T-cell (primary cell): ENCODE data around the gene ZBTB25. TPM values are rescaled to one million over a fixed set of nuclear protein-coding genes. Genes with fewer than 3 reads are reported as not detected.

Source experiments
- ATAC-seq, 4 experiments: fragments of 200-7000 bp in 3 of 4; fragments of 150-1000 bp in 1 of 4; cut with Tn5 transposase; replicated peaks in 1 of 4; 1 replicate in 3 of 4; 2 replicates in 1 of 4; pipeline ENCODE4 v1.10.0; 2021; ENCODE audit warnings: moderate library complexity in 3 of 4, mild to moderate bottlenecking in 2 of 4, moderate number of reproducible peaks in 1 of 4
- CTCF ChIA-PET, 2 donors: fragments of 300-600 bp; sonication (Branson Sonifier 250); formaldehyde crosslinking; loops; one replicate each; lab custom pipeline; 2022; ENCODE audit warnings: antibody characterized with exemption in 2 of 2; lab: Charles Lee
- POLR2A ChIA-PET, 2 donors: fragments of 300-600 bp; sonication (Branson Sonifier 250); formaldehyde crosslinking; loops; one replicate each; lab custom pipeline; 2022; ENCODE audit warnings: antibody characterized with exemption in 2 of 2; lab: Charles Lee
- DNase-seq, 35 experiments: peaks; one replicate each; pipeline versions ENCODE4 v3.0.0 to v3.0.0-alpha.2; 2013 to 2023
- H3K27ac ChIP-seq: one replicate; pipeline ENCODE4 v1.5.1; 2013; ENCODE audit warnings: low read length
- H3K27me3 ChIP-seq, 2 experiments: replicated peaks in 1 of 2; 1 replicate in 1 of 2; 2 replicates in 1 of 2; pipeline versions ENCODE4 v1.6.1 to v1.7.0; 2013; ENCODE audit warnings: low read length in 1 of 2, mixed read lengths in 1 of 2; ENCODE audit not compliant: control insufficient read depth in 2 of 2, insufficient read depth in 2 of 2; ENCODE audit errors: extremely low read depth in 1 of 2
- H3K36me3 ChIP-seq, 2 donors: 1 replicate in 1 of 2; 2 replicates in 1 of 2; pipeline versions ENCODE4 v1.6.1 to v1.7.0; 2013; ENCODE audit warnings: low read length in 1 of 2; ENCODE audit not compliant: control insufficient read depth in 2 of 2, insufficient read depth in 1 of 2; ENCODE audit errors: extremely low read depth in 1 of 2
- H3K4me1 ChIP-seq, 2 experiments: 1 replicate in 1 of 2; 2 replicates in 1 of 2; pipeline versions ENCODE4 v1.6.1 to v1.7.0; 2013; ENCODE audit warnings: low read length in 2 of 2, mixed read lengths in 1 of 2; ENCODE audit not compliant: insufficient read depth in 2 of 2, control insufficient read depth in 1 of 2; ENCODE audit errors: extremely low read depth in 1 of 2
- H3K4me3 ChIP-seq, 2 donors: 1 replicate in 1 of 2; 2 replicates in 1 of 2; pipeline versions ENCODE4 v1.5.1 to v1.7.0; 2013; ENCODE audit warnings: mild to moderate bottlenecking in 2 of 2, low read length in 1 of 2, moderate library complexity in 1 of 2; ENCODE audit not compliant: control insufficient read depth in 1 of 2; ENCODE audit errors: extremely low read depth in 1 of 2
- H3K9me3 ChIP-seq: 2 replicates; pipeline ENCODE4 v1.7.0; 2013
- H3K27ac Mint-ChIP-seq, 2 donors: one replicate each; pipeline ENCODE4 v1.8.0; 2020 to 2021; ENCODE audit warnings: mild to moderate bottlenecking in 2 of 2, mixed read lengths in 2 of 2
- H3K27me3 Mint-ChIP-seq, 2 donors: one replicate each; pipeline ENCODE4 v1.8.0; 2021 to 2022; ENCODE audit warnings: mixed read lengths in 2 of 2
- H3K36me3 Mint-ChIP-seq: one replicate; pipeline ENCODE4 v1.8.0; 2021; ENCODE audit warnings: mixed read lengths
- H3K4me1 Mint-ChIP-seq, 3 donors: one replicate each; pipeline ENCODE4 v1.8.0; 2020 to 2022; ENCODE audit warnings: mixed read lengths in 3 of 3, mild to moderate bottlenecking in 1 of 3
- H3K4me3 Mint-ChIP-seq, 3 donors: one replicate each; pipeline ENCODE4 v1.8.0; 2020 to 2022; ENCODE audit warnings: mild to moderate bottlenecking in 3 of 3, mixed read lengths in 3 of 3, moderate library complexity in 3 of 3
- H3K9me3 Mint-ChIP-seq, 3 donors: one replicate each; pipeline ENCODE4 v1.8.0; 2020 to 2022; ENCODE audit warnings: mixed read lengths in 3 of 3
- WGBS: methylation state at CpG from one replicate; pipeline ENCODE4 v1.1.5; 2013; ENCODE audit warnings: missing lambda C conversion rate; ENCODE audit not compliant: insufficient coverage; 5-methylcytosine and 5-hydroxymethylcytosine counted together
- total RNA-seq, 35 experiments: library from RNA in 6 of 35; stranded (reverse) in 6 of 35; fragments of 120-200 nt in 1 of 35; gene quantifications; one replicate each; pipeline versions ENCODE4 v1.2.1 to v1.2.4 and lab custom pipeline; 2013 to 2026

ZBTB25 gene
- total RNA-seq, 5 donors from 2014 or later (not counting 1 experiment from before 2014, with no cell fraction given) = 48.0 to 71.9 (median 51.2) TPM

- peaks cover 4% of the 10 kb centered on the region for H3K36me3 Mint-ChIP-seq
Measured at GRCh38 chr14:64536488-64537245, 33.0 kb upstream of the ZBTB25 start.

GRCh38 chr14:64531567-64531966 lies 27.9 kb upstream of the ZBTB25 start:
- Mint-ChIP-seq H3K27me3 (no peaks in the 10 kb centered on the region), H3K9me3 (no peaks in the 10 kb centered on the region), H3K4me3 (no peak overlapping the region), H3K4me1 (peaks cover 3 to 8% (median 5%) of the 10 kb centered on the region in 3 donors), H3K27ac (no peak overlapping the region), H3K36me3 (peaks cover 4% of the 10 kb centered on the region)
- POLR2A ChIA-PET = interaction anchor here in 1 of 2 donors (0.6 kb wide), 1 partner anchor 77 kb away, joined by 4 read pairs; no protein-coding TSS in a partner anchor
- Histone ChIP-seq H3K36me3 (peaks cover 0 to 4% of the 10 kb centered on the region in 2 donors), H3K4me1 (no peaks in the 10 kb centered on the region), H3K27ac (no peak overlapping the region), H3K4me3 (no peak overlapping the region), H3K9me3 (no peaks in the 10 kb centered on the region), H3K27me3 (no peaks in the 10 kb centered on the region)
- CTCF ChIA-PET = no interaction called here
- WGBS = 100% methylated on average over 2 of the region's 2 CpGs
- ATAC-seq = no peak
- no peak for DNase-seq

More at GRCh38 chr14:64536488-64537245, 33.0 kb upstream of the ZBTB25 start:
- POLR2A ChIA-PET = no interaction called here
- DNase-seq = no peak
- CTCF ChIA-PET = interaction anchor here (0.5 to 1.0 kb wide), 3 partner anchors 9 to 37 kb away, joined by 3 to 6 read pairs (median 4); no protein-coding TSS in a partner anchor
- ATAC-seq = no peak
- Histone ChIP-seq H3K27me3 (peaks cover 0 to 13% of the 10 kb centered on the region in 2 experiments), H3K36me3 (no peaks in the 10 kb centered on the region), H3K4me3 (no peak overlapping the region), H3K4me1 (peaks cover 4 to 31% of the 10 kb centered on the region in 2 experiments), H3K27ac (no peak overlapping the region), H3K9me3 (no peaks in the 10 kb centered on the region)
- H3K27ac Mint-ChIP-seq = no peak overlapping the region
- H3K27me3 Mint-ChIP-seq = peaks cover 0 to 8% of the 10 kb centered on the region in 2 donors
- H3K9me3 Mint-ChIP-seq = no peaks in the 10 kb centered on the region
- 95% methylated on average over 3 of the region's 4 CpGs for WGBS
- H3K4me3 Mint-ChIP-seq = no peak overlapping the region
- peaks cover 16 to 31% (median 24%) of the 10 kb centered on the region in 3 donors for H3K4me1 Mint-ChIP-seq

- no peak for DNase-seq
- Mint-ChIP-seq H3K9me3 (no peaks in the 10 kb centered on the region), H3K27ac (no peak overlapping the region), H3K4me3 (no peak overlapping the region), H3K36me3 (peaks cover 19% of the 10 kb centered on the region), H3K4me1 (peaks cover 10 to 13% (median 13%) of the 10 kb centered on the region in 3 donors), H3K27me3 (no peaks in the 10 kb centered on the region)
- ATAC-seq = no peak
- Histone ChIP-seq H3K27me3 (no peaks in the 10 kb centered on the region), H3K4me3 (no peak overlapping the region), H3K27ac (no peak overlapping the region), H3K9me3 (no peaks in the 10 kb centered on the region), H3K36me3 (peaks cover 0 to 29% of the 10 kb centered on the region in 2 donors), H3K4me1 (no peaks in the 10 kb centered on the region)
- ChIA-PET POLR2A (no interaction called here), CTCF (no interaction called here)
- WGBS = no CpG with 5 or more reads among the region's 2 CpGs
Measured at GRCh38 chr14:64525354-64525753, 21.7 kb upstream of the ZBTB25 start.

GRCh38 chr14:64522591-64523355 lies 19.1 kb upstream of the ZBTB25 start:
- Mint-ChIP-seq H3K4me1 (peaks cover 17 to 24% (median 20%) of the 10 kb centered on the region in 3 donors), H3K4me3 (no peak overlapping the region), H3K27ac (no peak overlapping the region), H3K27me3 (no peaks in the 10 kb centered on the region), H3K9me3 (no peaks in the 10 kb centered on the region), H3K36me3 (peaks cover 16% of the 10 kb centered on the region)
- ChIA-PET CTCF (interaction anchor here in 1 of 2 donors (1.2 kb wide), 1 partner anchor 93 kb away, joined by 5 read pairs; no protein-coding TSS in a partner anchor), POLR2A (interaction anchor here in 1 of 2 donors (0.7 kb wide), 1 partner anchor 12 kb away, joined by 3 read pairs; no protein-coding TSS in a partner anchor)
- Histone ChIP-seq H3K27ac (no peak overlapping the region), H3K4me1 (peaks cover 4 to 7% of the 10 kb centered on the region in 2 experiments), H3K27me3 (no peaks in the 10 kb centered on the region), H3K36me3 (peaks cover 0 to 25% of the 10 kb centered on the region in 2 donors), H3K4me3 (no peak overlapping the region), H3K9me3 (no peaks in the 10 kb centered on the region)
- ATAC-seq (no peak), DNase-seq (no peak)
- 93% methylated on average over 2 of the region's 9 CpGs for WGBS

- peaks cover 6 to 11% of the 10 kb centered on the region in 2 experiments for H3K4me1 ChIP-seq
- no peaks in the 10 kb centered on the region for H3K9me3 ChIP-seq
- POLR2A ChIA-PET = interaction anchor here (0.6 to 1.1 kb wide), 5 partner anchors 12 to 958 kb away, joined by 3 to 10 read pairs (median 3); no protein-coding TSS in a partner anchor
- no peaks in the 10 kb centered on the region for H3K9me3 Mint-ChIP-seq
- H3K27ac ChIP-seq = no peak overlapping the region
- no peaks in the 10 kb centered on the region for H3K27me3 ChIP-seq
- H3K27me3 Mint-ChIP-seq = no peaks in the 10 kb centered on the region
- DNase-seq (no peak), ATAC-seq (no peak)
- H3K4me3 ChIP-seq = no peak overlapping the region
- no peak overlapping the region for H3K4me3 Mint-ChIP-seq
- peaks cover 0 to 23% of the 10 kb centered on the region in 2 donors for H3K36me3 ChIP-seq
- WGBS = no CpG with 5 or more reads among the region's 4 CpGs
- peaks cover 26 to 39% (median 35%) of the 10 kb centered on the region in 3 donors for H3K4me1 Mint-ChIP-seq
- H3K27ac Mint-ChIP-seq = no peak overlapping the region
- CTCF ChIA-PET = interaction anchor here (0.7 to 1.2 kb wide), 5 partner anchors 10 to 91 kb away, joined by 3 to 6 read pairs (median 5); partner anchors contain the start of gene ZBTB25 (in 1 of the 2)
- H3K36me3 Mint-ChIP-seq = peaks cover 9% of the 10 kb centered on the region
Measured at GRCh38 chr14:64520699-64521098, 17.1 kb upstream of the ZBTB25 start.

GRCh38 chr14:64518229-64518628 lies 14.6 kb upstream of the ZBTB25 start:
- DNase-seq = no peak
- no peak for ATAC-seq
- peaks cover 0 to 18% of the 10 kb centered on the region in 2 donors for H3K36me3 ChIP-seq
- H3K36me3 Mint-ChIP-seq = peaks cover 3% of the 10 kb centered on the region
- H3K9me3 ChIP-seq = no peaks in the 10 kb centered on the region
- no peak overlapping the region for H3K27ac Mint-ChIP-seq
- no peak overlapping the region for H3K27ac ChIP-seq
- no peak overlapping the region for H3K4me3 ChIP-seq
- no CpG with 5 or more reads among the region's 4 CpGs for WGBS
- ChIA-PET POLR2A (interaction anchor here (0.5 to 0.8 kb wide), 4 partner anchors 16 to 27 kb away, joined by 3 to 5 read pairs (median 4); no protein-coding TSS in a partner anchor), CTCF (interaction anchor here in 1 of 2 donors (1.6 kb wide), 1 partner anchor 8 kb away, joined by 8 read pairs; no protein-coding TSS in a partner anchor)
- H3K27me3 Mint-ChIP-seq = no peaks in the 10 kb centered on the region
- H3K9me3 Mint-ChIP-seq = no peaks in the 10 kb centered on the region
- no peak overlapping the region for H3K4me3 Mint-ChIP-seq
- no peaks in the 10 kb centered on the region for H3K27me3 ChIP-seq
- peaks cover 44 to 57% (median 51%) of the 10 kb centered on the region in 3 donors for H3K4me1 Mint-ChIP-seq
- H3K4me1 ChIP-seq = peaks cover 12 to 13% of the 10 kb centered on the region in 2 experiments
